ENCODE measurements around the gene TNFRSF21.

DNA sequence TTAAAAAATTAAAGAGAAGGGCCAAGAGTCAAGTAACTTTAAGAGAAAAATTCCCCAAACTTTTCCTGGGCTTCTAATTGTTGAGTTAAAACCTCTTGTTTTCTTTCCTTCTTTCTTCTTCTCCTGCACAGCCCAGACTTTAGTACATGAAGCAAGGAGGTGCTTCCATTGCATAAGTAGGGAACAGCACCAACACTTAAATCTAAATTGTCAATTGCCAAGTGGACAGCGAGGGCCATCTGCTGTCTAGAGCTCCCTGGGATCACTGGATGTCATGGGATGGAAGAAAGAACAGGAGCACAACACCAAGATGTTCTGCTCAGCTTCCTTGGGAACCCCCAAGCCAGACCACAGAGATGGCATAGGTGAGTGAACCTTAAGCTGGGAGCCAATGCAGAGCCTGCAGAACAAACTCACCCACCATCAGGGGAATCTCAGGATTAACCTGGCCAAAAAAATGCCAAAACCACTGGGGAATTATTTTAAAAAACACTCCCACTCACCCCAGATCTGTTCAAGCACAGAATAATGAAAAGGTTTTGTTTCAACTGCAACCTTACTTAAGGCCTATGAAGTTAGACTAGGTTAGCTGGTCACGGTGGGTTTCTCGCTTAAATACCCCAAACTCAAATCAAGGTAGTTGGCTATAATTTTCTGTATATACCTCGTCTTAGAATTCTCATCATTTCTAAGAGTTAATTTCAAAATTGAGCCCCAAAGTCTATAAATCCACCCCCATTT lies 67.8 kb downstream of the TNFRSF21 start:
- TF ChIP-seq, protein P1, sequence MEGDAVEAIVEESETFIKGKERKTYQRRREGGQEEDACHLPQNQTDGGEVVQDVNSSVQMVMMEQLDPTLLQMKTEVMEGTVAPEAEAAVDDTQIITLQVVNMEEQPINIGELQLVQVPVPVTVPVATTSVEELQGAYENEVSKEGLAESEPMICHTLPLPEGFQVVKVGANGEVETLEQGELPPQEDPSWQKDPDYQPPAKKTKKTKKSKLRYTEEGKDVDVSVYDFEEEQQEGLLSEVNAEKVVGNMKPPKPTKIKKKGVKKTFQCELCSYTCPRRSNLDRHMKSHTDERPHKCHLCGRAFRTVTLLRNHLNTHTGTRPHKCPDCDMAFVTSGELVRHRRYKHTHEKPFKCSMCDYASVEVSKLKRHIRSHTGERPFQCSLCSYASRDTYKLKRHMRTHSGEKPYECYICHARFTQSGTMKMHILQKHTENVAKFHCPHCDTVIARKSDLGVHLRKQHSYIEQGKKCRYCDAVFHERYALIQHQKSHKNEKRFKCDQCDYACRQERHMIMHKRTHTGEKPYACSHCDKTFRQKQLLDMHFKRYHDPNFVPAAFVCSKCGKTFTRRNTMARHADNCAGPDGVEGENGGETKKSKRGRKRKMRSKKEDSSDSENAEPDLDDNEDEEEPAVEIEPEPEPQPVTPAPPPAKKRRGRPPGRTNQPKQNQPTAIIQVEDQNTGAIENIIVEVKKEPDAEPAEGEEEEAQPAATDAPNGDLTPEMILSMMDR (IDR thresholded peaks at IDR 0.05): no peak
- TF ChIP-seq POLR2A (IDR thresholded peaks at IDR 0.05): no peak
